Measurements from ENCODE around the gene EPM2A. TPM values are rescaled to one million over a fixed set of nuclear protein-coding genes. Genes with fewer than 3 reads are reported as not detected.

EPM2A gene
- total and polyA plus RNA-seq, 2 experiments from 2014 or later: 3.7 to 17.8 TPM

DNA sequence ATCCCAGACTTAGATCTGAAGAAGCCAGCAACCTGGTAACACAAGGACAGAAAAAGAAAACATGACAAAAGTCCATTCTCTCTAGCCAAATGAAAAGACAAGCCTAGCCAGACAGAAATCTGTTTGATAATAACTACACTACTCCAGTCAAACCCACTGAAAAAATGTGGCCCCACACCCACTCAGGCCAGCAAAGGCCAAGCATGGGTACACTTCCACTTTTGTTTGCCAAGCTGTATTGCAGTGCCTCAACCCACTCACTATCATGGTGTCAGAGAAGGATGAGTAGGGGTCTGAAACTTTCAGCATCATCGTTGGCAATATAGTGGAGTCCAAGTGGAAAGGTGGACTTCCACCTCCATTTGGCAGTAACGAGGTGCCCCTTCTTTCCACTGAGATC lies 45.8 kb downstream of the EPM2A start (continued):
- TF ChIP-seq, protein P1, sequence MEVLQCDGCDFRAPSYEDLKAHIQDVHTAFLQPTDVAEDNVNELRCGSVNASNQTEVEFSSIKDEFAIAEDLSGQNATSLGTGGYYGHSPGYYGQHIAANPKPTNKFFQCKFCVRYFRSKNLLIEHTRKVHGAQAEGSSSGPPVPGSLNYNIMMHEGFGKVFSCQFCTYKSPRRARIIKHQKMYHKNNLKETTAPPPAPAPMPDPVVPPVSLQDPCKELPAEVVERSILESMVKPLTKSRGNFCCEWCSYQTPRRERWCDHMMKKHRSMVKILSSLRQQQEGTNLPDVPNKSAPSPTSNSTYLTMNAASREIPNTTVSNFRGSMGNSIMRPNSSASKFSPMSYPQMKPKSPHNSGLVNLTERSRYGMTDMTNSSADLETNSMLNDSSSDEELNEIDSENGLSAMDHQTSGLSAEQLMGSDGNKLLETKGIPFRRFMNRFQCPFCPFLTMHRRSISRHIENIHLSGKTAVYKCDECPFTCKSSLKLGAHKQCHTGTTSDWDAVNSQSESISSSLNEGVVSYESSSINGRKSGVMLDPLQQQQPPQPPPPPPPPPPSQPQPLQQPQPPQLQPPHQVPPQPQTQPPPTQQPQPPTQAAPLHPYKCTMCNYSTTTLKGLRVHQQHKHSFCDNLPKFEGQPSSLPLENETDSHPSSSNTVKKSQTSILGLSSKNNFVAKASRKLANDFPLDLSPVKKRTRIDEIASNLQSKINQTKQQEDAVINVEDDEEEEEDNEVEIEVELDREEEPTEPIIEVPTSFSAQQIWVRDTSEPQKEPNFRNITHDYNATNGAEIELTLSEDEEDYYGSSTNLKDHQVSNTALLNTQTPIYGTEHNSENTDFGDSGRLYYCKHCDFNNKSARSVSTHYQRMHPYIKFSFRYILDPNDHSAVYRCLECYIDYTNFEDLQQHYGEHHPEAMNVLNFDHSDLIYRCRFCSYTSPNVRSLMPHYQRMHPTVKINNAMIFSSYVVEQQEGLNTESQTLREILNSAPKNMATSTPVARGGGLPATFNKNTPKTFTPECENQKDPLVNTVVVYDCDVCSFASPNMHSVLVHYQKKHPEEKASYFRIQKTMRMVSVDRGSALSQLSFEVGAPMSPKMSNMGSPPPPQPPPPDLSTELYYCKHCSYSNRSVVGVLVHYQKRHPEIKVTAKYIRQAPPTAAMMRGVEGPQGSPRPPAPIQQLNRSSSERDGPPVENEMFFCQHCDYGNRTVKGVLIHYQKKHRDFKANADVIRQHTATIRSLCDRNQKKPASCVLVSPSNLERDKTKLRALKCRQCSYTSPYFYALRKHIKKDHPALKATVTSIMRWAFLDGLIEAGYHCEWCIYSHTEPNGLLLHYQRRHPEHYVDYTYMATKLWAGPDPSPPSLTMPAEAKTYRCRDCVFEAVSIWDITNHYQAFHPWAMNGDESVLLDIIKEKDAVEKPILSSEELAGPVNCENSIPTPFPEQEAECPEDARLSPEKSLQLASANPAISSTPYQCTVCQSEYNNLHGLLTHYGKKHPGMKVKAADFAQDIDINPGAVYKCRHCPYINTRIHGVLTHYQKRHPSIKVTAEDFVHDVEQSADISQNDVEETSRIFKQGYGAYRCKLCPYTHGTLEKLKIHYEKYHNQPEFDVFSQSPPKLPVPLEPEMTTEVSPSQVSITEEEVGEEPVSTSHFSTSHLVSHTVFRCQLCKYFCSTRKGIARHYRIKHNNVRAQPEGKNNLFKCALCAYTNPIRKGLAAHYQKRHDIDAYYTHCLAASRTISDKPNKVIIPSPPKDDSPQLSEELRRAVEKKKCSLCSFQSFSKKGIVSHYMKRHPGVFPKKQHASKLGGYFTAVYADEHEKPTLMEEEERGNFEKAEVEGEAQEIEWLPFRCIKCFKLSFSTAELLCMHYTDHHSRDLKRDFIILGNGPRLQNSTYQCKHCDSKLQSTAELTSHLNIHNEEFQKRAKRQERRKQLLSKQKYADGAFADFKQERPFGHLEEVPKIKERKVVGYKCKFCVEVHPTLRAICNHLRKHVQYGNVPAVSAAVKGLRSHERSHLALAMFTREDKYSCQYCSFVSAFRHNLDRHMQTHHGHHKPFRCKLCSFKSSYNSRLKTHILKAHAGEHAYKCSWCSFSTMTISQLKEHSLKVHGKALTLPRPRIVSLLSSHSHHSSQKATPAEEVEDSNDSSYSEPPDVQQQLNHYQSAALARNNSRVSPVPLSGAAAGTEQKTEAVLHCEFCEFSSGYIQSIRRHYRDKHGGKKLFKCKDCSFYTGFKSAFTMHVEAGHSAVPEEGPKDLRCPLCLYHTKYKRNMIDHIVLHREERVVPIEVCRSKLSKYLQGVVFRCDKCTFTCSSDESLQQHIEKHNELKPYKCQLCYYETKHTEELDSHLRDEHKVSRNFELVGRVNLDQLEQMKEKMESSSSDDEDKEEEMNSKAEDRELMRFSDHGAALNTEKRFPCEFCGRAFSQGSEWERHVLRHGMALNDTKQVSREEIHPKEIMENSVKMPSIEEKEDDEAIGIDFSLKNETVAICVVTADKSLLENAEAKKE (CRISPR knock-in tag; IDR thresholded peaks at IDR 0.05): no peak
- no peak for TF ChIP-seq STAT1 (IDR thresholded peaks at IDR 0.05; ENCODE audit: unreplicated experiment)

DNA sequence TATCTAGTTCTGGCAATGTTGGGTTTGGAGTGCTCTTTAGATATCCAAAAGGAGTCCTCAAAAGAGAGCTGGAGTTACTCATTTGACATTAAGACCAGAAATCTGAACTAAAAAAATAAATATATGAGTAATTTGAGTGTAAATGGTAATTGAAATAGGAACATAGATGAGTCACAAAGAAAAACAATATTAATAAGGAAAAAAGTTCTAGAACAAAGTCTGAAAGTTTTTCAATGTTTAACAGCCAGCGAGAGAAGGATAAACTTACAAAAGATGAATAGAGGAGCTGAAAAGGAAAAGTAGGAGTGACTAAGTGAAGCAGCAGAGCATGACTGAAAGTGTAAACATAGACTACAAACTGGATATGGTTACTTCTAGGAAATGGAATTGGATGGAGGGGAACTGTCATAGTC lies 46.8 kb downstream of the EPM2A start:
- Mint-ChIP-seq H3K27me3 (ENCODE audit: insufficient read depth, low read depth, poor library complexity) (no peaks in the 10 kb centered on the region), H3K9me3 (peaks cover 2% of the 10 kb centered on the region; the same call in 1 of the 3 replicates), H3K4me1 (peaks cover 11% of the 10 kb centered on the region), H3K36me3 (ENCODE audit: low read depth) (peaks cover 5% of the 10 kb centered on the region; the same call in 1 of the 3 replicates), H3K4me3 (no peak overlapping the region), H3K27ac (no peak overlapping the region)
- no peak overlapping the region for H3K4me3 ChIP-seq
- DNase-seq (ENCODE audit: low spot score) (no peak), ATAC-seq (no peak)
- no peaks in the 10 kb centered on the region for H3F3A ChIP-seq (replicated peaks; ENCODE audit: low read depth)
- no peak overlapping the region for H3K4me2 ChIP-seq
- H2AFZ ChIP-seq: no peak overlapping the region
- no peaks in the 10 kb centered on the region for H3K79me2 ChIP-seq (replicated peaks; ENCODE audit: insufficient read depth)
- no peaks in the 10 kb centered on the region for H3K9me2 ChIP-seq (ENCODE audit: insufficient read depth)
- no peaks in the 10 kb centered on the region; the same call in 1 of the 2 replicates for H3K4me1 ChIP-seq (ENCODE audit: insufficient read depth)
- no peaks in the 10 kb centered on the region for H3K27me3 ChIP-seq (ENCODE audit: insufficient read depth)
- H4K20me1 ChIP-seq (replicated peaks; ENCODE audit: insufficient read depth): no peaks in the 10 kb centered on the region
- 0 out of 2 replicates have a peak, but pooled peaks cover 3% of the 10 kb centered on the region for H3K36me3 ChIP-seq (ENCODE audit: insufficient read depth)
- no peak overlapping the region for H3K27ac ChIP-seq (ENCODE audit: low read depth)
- TF ChIP-seq, protein P2, sequence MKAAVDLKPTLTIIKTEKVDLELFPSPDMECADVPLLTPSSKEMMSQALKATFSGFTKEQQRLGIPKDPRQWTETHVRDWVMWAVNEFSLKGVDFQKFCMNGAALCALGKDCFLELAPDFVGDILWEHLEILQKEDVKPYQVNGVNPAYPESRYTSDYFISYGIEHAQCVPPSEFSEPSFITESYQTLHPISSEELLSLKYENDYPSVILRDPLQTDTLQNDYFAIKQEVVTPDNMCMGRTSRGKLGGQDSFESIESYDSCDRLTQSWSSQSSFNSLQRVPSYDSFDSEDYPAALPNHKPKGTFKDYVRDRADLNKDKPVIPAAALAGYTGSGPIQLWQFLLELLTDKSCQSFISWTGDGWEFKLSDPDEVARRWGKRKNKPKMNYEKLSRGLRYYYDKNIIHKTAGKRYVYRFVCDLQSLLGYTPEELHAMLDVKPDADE (IDR thresholded peaks at IDR 0.05): no peak
- no peak for TF ChIP-seq ZNF331 (CRISPR knock-in tag; IDR thresholded peaks at IDR 0.05; ENCODE audit: low read depth)
- no peak for TF ChIP-seq POLR2AphosphoS5 (IDR thresholded peaks at IDR 0.05; ENCODE audit: low read depth)
- TF ChIP-seq NANOG (IDR thresholded peaks at IDR 0.05; ENCODE audit: borderline replicate concordance): no peak
- TF ChIP-seq, protein P3, sequence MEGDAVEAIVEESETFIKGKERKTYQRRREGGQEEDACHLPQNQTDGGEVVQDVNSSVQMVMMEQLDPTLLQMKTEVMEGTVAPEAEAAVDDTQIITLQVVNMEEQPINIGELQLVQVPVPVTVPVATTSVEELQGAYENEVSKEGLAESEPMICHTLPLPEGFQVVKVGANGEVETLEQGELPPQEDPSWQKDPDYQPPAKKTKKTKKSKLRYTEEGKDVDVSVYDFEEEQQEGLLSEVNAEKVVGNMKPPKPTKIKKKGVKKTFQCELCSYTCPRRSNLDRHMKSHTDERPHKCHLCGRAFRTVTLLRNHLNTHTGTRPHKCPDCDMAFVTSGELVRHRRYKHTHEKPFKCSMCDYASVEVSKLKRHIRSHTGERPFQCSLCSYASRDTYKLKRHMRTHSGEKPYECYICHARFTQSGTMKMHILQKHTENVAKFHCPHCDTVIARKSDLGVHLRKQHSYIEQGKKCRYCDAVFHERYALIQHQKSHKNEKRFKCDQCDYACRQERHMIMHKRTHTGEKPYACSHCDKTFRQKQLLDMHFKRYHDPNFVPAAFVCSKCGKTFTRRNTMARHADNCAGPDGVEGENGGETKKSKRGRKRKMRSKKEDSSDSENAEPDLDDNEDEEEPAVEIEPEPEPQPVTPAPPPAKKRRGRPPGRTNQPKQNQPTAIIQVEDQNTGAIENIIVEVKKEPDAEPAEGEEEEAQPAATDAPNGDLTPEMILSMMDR (conservative IDR thresholded peaks at IDR 0.05; ENCODE audit: low read depth in 2 of 2): no peak
- no peak for TF ChIP-seq ZNF114 (CRISPR knock-in tag; IDR thresholded peaks at IDR 0.05)
